HG03159 (cell line): Measurements from ENCODE around the gene CAVIN3.
"Not testable (repeated sequence)": the region's sequence is repeated elsewhere in the genome, so short reads cannot be mapped to it uniquely, and the experiment has no call there.

Source experiments
- ATAC-seq: cut with Tn5 transposase; IDR thresholded peaks from one replicate; pipeline ENCODE4 v1.9.1; 2021; ENCODE audit warnings: mild to moderate bottlenecking, moderate library complexity; ENCODE audit not compliant: unreplicated experiment

CAVIN3 gene

DNA sequence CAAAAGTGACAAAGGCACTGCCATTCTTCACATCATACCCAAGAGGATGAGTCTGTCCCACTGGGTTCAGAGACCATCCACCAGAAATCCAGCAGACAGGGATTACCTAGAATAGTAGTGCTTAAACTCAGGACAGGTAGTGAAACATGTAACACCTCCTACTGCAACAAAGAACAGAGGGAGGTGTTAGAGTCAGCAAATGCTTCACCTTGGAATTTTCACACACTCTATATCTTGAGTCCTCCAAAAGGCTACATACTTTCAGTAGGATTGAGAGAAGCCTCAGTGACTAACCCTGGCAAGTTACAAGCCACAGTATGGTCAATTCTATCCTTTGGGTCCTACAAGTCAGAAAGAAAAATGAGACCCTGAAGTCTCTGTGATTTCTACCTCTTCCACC lies 6.0 kb upstream of the CAVIN3 start:
- ATAC-seq: no peak

DNA sequence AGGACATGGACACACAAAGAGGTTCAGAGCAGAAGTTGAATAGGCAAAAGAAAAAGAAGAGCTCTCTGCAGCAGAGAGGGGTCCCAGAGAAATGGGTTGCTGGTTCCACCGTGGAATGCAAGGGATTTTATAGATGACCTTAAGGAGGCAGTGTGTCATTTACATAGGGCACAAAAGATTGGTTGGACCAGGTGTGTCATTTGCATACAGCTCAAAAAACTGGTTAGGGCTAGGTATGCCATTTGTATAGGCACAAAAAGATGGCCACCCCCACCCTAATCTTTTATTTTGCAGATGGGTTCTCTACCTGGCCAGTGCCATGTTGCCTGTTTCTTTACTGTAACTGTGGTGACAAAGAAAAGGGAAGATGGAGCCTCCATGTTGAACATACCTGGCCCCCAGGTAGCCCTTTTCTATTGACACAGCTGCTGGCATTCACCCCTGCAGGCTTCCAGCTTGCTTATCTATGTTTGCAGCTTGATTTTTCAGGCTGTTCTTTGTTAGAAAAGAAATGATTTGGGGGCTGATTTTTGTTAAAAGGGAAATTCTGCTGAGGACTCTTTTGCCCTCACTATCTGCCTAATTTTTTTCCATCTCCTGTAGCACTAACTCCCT lies 3.1 kb upstream of the CAVIN3 start:
- no peak for ATAC-seq

DNA sequence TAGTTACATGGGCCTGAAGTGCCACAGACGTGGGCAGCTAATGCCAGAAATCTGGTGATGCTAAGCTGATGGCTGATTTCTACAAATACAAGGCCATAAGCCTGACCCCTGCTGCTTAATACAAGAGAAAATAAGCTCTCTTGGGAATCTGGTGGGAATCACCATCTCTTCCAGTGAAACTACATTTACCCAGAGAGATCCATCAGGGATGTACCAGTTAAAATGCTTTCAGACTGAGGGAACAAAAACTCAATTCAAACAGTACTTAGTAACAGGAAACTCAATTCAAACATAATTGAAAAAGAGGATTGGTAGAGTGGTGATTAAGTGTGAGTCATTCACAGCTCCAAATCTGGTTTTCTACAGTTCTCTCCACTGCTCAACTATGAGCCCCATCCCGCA lies 1.7 kb upstream of the CAVIN3 start:
- no peak for ATAC-seq

DNA sequence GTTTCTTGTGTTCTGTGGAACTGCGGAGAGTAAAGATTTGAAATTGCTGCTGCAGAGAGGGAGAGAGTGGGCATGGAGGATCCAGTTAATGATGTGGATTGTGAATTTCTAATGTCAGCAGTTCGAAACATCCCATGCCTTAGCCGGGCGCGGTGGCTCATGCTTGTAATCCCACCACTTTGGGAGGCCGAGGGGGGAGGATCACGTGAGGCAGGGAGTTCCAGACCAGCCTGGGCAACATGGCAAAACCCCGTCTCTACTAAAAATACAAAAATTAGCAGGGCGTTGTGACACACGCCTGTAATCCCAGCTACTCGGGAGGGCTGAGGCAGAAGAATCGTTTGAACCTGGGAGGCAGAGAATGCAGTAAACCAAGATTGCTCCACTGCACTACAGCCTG lies 1.1 kb upstream of the CAVIN3 start:
- no peak for ATAC-seq

DNA sequence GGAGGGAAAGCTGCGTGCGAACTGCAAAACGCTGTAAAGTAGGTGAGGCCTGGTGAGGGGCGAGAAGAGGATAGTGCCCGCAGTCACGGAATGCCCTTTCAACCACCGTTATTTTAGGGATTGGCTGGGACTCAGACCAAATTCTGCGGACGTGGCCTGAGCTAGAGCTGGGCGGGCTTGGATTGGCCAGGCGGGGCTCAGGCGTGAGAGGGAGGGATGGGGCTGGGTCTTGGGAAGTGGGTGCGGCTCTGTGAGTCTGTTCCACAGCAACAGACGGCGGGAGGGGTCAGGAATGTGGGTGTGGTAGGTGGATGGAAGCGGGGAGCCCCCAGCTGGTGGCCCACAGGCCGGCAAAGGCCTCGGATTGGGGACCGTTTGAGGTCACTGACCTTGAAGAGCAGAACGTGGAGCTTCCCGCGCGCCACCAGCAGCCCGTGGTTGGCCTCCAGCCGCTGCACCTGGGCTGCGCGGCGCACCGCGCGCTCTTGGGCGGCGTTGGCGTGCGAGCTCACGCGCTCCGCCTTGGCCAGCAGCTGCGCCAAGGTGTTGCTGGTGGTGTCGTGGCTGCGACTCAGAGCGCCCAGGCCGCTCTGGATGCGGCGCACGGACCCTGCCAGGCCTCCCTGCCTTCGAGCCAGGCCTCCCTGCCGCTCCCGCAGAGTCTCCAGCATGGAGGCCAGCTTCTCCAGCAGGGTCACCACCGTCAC lies 444 bp downstream of the CAVIN3 start:
- ATAC-seq: peak; percentile 54

DNA sequence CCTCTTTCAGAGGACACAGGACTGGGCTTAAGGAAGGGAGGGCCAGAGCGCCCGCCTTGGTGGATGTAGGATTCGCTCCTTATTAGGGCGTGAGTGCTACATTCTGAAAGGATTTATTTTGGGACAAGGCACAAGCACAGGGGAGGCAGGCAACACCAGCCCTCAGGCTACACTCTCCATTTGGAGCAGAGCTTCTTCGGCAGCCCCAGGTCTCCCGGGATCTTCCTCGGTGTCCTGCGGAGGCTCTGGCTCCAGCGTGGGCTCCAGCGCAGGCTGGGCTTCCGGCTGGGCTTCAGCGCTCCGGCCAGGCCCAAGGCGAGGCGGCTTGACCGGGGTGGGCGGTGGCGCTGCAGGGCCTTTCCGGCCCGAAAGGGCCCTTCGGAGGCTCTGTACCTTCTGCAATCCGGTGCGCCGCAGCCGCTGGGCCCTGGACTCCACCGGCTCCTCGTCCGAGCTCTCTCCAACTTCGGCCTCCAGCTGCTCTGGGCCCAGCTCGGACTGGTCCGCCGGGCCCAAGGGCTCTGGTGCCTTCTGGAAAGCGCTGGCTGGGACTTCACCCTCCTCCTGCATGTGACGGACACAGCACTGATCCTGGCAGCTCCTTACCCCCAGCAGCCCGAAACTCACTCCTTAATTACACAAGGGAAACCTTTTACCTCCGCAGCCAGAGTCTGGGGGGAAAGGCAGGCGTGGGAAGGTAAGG lies 1.1 kb downstream of the CAVIN3 start:
- ATAC-seq: no peak

DNA sequence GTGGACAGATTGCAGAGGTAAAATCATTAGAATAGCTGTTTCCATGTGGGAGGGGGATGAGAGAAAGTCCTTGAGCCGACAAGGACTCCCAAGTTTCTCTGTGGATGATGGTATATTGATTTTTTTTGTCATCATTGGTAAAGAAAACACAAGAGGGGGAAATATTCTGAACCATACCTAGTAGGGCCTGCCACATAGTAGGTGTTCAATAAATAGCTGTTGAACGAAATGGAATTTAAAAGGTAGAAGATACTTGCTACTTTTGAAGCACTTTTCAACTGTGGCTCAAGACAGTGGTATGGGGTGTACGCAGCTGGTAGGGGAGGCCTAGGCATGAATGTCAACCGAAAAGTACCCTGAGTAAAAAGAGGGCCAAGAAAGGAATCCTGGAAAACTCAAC lies 2.1 kb downstream of the CAVIN3 start:
- no peak for ATAC-seq

DNA sequence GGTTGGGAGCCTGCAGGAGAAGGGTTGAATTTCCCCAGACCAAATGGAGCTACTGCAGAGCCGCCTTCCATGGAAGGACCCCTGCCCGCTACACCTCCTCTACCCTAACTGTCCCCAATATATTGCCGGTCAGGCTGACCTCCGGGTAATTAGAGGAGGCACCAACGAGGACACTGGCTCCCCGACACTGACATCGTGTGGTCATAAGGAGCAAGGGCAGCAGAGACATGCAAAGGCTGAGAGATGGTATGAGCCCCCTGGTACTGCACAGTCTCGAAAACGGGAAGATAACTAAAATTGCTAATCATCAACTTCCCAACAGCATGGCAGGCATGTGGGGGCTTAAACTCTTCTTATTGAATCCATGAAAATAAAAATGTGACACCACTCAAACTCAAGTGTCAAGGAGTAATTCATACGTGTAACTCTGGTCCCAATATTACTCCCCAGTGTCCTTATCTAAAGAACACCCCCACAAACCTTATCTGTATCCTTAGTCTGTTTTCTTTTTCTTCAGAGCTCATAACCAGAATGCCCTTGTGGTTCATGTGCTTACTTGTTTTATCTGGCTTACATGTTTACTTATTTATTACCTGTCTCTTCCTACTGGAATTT lies 4.4 kb downstream of the CAVIN3 start:
- peak; percentile 83 for ATAC-seq

DNA sequence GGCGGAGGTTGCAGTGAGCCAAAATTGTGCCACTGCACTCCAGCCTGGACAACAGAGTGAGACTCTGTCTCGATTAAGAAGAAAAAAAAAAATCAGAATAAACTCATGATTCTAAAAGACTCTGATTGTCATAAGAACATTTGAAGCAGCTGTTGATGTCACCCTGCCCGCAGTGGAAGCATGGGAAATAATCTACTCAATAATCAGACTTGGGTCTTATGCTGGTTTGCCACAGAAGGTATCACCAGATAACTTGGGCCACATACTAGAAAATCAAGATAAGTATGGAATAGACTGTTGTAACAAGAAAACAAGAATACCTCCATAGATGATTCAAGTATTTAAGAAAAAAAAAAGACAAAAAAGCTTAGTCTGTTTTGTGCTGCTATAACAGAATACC lies 8.2 kb downstream of the CAVIN3 start:
- no peak for ATAC-seq

DNA sequence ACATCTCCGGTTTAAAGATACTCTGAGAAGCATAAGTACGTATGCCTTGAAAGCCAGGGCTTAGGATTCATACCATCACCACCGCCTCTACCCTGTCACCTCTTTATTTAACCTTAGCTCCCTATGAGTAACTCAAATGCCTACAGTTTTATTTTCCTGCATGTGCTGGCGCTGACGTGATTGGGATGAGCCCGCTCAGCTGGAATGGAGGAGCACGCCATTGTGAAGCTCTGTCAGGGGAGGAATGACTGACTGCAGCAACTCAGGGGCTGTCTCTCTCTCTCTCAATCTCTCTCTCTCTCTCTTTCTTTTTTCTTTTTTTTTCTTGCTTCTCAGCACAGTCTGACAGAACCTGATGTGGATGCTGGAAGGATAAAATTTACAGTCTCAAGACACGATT lies 12.4 kb downstream of the CAVIN3 start:
- no peak for ATAC-seq

DNA sequence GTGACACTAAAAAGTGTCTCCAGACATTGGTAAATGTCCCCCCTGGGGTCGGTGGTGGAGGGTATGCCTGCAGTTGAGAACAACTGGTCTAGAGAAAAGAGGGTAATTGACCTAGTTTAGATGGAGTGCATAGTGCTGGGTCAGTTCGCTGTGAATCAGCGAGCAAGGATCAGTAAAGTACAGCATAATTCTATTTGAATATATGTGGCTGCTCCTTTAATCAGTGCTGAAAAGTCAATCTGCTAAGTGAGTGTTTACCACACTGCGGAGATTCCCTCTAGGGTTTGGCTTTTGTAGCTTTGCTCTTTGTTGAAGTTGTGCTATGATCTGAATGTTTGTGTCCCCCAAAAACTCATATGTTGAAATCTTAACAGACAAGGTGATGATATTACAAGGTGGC lies 15.0 kb downstream of the CAVIN3 start:
- no peak for ATAC-seq

DNA sequence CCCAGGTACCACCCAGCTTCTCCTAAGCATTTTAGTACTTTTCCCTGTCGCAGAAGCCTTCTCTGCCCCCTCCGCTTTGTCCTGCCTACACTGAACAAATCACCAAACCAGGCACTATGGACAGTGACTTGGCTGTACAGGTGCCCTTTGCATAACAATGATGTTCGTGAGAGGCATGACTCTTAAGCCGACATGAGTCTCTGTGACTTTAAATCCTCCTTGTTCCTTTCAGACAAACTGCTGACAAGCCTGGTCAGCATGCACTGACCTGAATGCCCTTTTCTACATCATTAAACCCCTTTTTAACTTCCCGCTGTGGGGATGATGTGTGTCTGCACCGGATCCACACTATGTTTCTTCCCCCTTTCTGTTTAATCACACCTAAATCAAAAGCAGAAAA lies 16.6 kb downstream of the CAVIN3 start:
- ATAC-seq: no peak

DNA sequence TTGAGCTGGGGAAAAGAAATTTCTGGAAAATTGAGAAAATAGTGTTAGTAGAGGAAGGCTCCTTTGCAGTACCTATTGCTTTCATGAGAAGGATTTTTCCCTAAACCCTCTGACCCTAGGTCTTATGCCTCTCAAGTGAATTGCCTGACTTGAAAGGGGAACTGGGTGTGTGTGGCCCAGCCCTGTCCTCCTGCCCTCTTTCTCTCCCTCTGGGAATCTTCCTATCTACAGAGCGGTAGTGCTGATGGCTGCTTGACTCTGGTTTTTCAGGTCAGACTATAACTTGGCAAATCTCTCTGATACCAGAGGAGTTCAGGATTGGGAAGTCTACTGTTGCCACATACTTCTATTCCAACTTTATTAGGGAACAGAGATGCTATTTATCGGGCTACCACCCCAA lies 19.2 kb downstream of the CAVIN3 start:
- no peak for ATAC-seq

DNA sequence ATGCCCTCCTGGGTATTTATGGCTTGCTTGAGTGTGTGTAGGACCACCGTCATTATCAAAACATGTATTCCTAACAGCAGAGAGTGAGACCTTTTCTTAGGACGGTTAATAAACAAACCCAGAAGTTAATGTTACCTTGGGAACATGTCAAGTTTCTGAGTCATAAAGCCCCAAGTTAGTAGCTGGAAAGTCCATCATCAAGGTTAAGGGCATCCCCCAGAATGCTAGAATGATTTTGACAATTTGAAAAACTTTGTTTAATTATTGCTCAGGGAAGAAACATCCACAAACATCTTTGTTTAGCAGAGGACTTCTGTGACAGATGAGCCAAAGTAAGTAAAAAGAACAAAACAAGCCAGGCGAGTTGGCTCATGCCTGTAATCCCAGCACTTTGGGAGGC lies 20.0 kb downstream of the CAVIN3 start:
- ATAC-seq: no peak

DNA sequence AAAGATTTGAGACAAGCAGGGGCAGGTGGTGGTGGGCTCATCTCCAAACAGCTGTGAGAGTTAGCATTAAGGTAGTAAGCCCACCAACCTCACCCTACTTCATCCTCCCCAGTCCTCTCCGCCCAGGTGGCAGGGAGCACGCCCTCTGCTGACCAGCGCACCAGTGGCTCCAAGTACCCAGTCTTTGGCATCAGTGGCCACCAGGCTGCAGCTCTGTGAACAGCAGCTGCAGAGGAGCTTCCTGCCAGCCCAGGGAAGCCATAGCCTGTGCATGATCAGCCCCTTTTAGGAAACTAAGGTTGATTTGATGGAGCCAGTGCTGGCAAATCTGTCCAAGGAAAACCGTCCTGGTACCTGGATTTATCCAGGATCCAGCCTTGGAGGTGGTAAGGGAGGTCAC lies 21.7 kb downstream of the CAVIN3 start:
- ATAC-seq: peak; percentile 79

DNA sequence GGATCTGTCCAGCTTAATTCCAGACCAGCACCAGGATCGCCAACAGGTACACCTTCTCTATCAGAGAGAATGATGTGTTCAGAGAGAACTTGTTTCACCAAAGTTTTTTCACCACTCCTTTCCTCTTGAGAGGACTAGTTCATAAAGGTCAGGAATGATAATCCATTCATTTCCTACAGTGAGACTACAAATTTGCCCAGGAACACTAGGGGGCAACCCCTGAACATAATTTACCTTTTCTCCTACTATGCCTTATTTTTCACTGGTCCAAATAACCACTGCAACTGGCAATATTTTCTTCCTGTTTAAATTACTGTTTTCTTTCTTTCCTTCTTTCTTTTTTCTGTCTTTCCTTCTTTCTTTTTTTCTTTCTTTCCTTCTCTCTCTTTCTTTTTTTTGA lies 22.5 kb downstream of the CAVIN3 start:
- ATAC-seq: no peak

DNA sequence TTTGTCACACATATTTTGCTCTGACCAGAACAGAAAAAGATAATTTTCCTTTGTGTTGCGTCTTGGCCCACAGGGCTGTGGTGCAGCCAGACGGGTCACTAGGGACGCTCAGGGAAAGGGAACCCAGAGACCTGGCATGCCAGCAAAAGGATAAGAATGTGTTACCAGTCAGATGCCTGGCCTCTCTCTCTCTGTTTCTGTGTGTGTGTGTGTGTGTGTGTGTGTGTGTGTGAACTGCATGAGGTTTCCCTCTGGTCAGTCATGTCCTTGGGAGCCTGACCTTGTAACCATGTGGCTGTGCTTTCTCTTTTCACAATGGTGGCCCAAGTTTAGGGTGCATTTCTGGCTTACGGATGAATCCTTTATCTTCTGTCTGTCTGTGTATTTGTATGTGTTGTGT lies 35.3 kb downstream of the CAVIN3 start:
- no peak for ATAC-seq

DNA sequence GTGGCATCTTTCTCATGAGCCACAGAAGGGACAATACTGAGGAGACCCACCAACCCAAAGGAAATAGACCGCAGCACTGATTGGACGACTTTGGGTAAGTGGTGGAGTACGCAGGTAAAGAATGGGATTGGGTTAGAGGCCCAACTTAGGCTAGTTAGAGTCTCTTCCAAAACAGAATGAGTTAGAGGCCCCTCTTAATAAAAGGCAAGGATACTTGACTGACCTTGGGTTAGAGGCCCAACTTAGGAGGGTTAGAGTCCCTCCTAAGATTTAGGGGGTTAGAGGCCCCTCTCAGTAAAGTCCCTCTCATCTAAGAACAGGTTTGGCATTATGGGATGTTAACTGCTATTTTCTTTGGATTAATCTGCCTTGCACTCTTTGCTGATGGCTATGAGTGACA lies 36.1 kb downstream of the CAVIN3 start:
- no peak for ATAC-seq

DNA sequence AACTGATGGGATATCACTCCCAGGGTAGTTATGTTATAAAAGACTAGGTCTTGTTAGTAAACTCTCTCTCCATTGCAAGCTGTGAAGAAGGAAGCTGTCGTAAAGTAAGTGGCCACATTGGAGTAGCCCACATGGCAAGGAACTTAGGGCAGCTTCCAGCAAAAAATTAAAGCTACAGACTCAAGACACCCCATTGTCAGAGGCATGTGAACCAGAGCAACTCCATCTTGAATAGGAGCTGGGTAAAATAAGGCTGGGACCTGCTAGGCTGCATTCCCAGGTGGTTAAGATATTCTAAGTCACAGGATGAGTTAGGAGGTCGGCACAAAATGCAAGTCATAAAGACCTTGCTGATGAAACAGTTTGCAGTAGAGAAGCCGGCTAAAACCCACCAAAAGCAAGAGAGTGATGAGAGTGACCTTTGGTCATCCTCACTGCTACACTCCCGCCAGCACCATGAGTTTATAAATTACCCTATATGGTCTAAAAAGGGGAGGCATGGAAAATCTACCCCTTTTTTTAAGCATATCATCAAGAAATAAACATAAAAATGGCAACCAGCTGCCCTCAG lies 36.8 kb downstream of the CAVIN3 start:
- no peak for ATAC-seq

DNA sequence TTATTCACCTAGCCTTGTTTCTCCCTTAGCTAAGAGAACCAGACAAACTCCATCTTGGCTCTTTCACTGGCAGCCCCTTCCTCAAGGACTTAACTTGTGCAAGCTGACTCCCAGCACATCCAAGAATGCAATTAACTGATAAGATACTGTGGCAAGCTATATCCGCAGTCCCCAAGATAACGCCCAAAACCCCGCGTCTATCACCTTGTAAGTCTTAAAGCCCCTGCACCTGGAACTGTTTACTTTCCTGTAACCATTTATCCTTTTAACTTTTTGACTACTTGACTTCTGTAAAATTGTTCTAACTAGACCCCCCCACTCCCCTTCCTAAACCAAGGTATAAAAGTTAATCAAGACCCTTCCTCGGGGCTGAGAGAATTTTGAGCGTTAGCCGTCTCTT lies 39.5 kb downstream of the CAVIN3 start:
- ATAC-seq: not testable (repeated sequence)

DNA sequence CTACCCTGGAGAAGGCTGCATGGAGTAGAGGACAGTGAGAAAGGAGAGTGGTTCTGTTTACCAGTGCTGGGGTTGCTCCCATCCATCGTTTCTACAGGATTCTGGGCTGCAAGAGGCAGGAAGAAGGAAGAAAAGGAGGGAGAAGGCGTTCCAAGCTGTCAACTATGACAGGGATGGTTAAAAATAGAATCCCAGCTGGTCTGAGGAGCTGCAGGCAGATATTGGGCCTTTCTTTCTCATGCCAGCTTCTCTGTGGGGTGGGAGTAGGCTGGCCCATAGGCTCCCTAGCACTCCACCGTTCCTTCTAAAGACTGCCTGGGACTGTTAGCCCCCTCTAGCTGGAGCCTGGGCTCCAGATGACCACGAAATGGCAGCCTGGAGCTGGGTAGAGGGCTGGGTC lies 47.1 kb downstream of the CAVIN3 start:
- no peak for ATAC-seq

DNA sequence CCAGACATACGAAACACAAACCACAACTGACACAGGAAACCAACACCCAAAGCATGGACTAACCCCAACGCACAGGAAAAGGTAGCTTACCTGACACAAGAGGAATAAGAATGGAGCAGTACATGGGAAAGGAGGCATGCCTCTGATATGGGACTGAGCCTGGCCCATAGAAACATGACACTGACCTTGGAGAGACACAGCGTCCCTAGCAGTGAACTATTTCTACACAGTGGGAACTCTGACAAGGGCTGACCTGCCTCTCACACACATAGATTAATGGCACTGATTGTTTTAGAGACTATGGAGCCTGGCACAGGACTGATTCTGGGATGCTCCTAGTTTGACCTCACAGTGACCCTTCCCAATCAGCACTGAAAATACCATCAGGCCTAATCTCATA lies 48.7 kb downstream of the CAVIN3 start:
- ATAC-seq: no peak
